MM.1S (cell line): ENCODE data around the gene HYDIN.

ENCODE experiments used
- CTCF ChIP-seq: fragments of 300-600 bp; sonication (generic); IDR thresholded peaks from 2 replicates; pipeline ENCODE4 v1.5.1; 2016; ENCODE audit warnings: antibody characterized with exemption, low read length, mixed read lengths
- EZH2 ChIP-seq: fragments of 300-600 bp; sonication (generic); optimal IDR thresholded peaks from 2 replicates; pipeline ENCODE3; 2017; ENCODE audit warnings: low read depth, mild to moderate bottlenecking, antibody characterized with exemption, low read length, mixed read lengths

DNA sequence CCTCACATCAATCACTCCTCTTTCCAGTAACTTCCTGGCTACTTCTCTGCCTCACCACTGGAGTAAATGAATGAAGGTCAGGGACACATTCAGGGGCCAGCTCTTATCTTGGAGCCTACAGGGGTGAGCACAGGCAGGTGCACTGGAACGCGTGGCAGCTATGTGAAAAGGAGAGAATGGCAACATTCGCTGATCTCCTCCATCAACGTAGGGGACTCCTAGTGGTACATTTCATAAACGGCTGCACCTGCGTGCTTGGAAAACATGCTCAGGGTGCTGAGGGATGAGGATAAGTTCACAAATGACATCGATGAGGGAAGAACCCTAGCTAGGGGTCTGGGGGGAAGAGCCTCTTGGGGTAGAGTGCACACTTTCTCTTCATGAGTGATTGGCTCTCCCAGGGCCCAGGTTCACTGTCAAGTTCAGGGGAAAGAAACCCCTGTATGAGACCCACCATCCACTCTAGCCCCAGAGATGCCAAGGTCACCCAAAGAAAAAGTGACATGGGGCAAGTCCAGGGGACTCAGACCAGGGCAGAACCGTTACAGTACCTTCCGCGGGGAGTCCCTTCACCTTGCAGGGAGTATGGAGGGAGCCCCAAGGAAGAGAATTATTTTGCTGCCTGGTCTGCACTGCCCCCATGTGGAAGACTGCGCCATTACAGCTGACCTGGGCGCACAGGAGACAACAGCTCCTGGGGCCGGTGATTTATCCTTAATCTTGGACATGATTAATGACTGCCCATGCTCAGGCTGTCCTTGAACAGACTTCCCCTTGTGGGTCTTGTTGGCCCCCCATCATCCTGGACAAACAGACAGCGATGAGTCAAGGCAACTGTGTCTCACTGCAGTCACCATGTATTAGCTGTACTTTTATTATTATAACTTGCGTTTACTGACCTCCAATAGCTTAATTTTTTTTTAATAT, 459.6 kb downstream of the HYDIN start:
- TF ChIP-seq CTCF = peak; percentile 85
- no peak for TF ChIP-seq EZH2
